Effector CD8-positive, alpha-beta T cell (primary cell): Measurements from ENCODE around the gene CRTC3.
"Not testable (repeated sequence)": the region's sequence is repeated elsewhere in the genome, so short reads cannot be mapped to it uniquely, and the experiment has no call there.

Source experiments
- DNase-seq: peaks from one replicate; lab custom pipeline; 2025; lab: John Stamatoyannopoulos, UW

Gene CRTC3

DNA sequence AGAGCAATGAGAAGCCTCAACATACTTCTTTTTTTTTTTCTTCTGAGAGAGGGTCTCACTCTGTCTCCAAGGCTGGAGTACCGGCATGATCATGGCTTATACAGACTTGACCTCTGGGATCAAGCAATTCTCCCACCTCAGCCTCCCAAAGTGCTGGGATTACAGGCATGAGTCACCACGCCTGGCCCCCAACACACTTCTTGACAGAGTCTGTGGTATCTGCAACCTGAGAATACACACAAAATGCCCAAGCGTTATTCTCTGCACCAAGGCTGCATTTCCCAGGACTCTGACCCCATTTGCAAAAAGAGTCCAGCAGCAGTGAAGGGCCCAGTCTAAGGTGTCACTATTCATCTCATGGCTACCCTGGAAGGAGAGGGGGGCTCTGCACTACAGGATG, 144.8 kb downstream of the CRTC3 start:
- no peak for DNase-seq

- no peak for DNase-seq
Measured at GRCh38 chr15:90675464-90675863, 145.7 kb downstream of the CRTC3 start.

- no peak for DNase-seq
Measured at GRCh38 chr15:90677807-90678790, 148.4 kb downstream of the CRTC3 start.

DNA sequence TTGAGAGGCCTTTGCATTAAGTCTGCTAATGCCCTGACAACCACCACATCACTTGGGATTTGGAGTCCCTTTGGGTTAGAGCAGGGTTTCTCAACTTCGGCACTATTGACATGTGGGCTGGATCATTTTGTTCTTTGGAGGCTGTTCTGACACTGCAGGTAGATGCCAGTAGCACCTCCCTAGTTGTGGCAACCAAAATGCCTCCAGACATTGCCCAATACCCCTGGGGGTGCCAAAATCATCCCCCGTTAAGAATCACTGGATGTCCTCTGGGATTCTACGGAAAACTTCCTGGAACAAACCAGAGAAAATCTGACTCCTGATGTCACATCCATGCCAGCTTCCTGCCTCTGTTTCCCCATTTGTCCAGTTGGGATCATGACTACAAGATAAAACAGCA, 150.2 kb downstream of the CRTC3 start:
- no peak for DNase-seq

GRCh38 chr15:90680371-90680935, 150.7 kb downstream of the CRTC3 start:
- no peak for DNase-seq

DNA sequence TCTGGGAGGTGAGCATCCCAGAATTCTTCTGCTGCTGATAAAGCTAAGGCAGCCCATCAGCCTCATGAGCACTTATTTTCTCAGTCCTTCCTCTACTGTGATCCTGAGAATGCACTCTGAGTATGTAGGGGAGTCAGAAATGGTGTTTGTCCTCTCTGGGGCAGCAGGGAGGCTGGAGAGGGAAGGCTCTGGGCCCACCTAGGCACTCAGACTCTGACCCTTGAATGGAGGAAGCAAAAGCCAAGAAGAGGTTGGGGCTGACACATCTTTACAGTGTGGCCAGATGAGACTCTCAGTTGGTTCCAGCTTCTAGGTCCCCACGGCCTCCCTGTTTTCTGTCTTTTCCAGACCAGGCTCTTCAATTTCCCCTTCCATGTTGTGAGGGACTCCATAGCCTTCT, 151.3 kb downstream of the CRTC3 start:
- DNase-seq = no peak

- DNase-seq = no peak
Measured at GRCh38 chr15:90681480-90681879, 151.8 kb downstream of the CRTC3 start.

DNA sequence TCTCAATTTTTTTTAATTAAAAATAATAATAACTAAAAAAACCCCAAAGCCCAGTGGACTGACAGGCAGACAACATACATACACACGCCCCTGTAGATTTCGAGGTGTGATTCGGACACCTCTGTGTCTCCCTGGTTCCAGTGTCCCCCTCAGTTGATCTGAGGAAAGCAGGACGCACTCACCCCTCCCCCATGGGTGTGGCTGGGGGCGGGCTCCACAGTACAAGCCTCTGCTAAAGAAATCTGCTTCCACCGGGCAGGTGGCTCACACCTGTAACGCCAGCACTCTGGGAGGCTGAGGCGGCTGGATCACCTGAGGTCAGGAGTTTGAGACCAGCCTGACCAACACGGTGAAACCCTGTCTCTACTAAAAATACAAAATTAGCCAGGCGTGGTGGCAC, 153.6 kb downstream of the CRTC3 start:
- no peak for DNase-seq

DNA sequence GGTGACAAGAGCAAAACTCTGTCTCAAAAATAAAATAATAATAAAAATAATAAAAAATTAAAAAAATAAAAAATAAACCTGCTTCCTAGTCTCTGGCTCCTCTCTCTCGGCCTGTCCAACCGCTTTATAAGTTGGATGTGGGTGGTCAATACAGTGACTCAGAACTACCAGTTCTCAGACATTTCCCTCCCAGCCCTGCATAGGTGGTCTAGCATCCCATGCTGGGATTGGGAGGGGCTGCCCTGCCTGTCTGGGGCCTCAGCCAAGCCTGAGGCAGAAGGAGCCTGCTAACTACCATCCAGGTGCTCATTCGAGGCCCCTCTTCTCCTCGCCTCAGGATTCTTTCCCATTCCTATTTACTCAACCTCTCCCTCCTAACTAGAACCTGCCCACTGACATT, 154.2 kb downstream of the CRTC3 start:
- no peak for DNase-seq

DNA sequence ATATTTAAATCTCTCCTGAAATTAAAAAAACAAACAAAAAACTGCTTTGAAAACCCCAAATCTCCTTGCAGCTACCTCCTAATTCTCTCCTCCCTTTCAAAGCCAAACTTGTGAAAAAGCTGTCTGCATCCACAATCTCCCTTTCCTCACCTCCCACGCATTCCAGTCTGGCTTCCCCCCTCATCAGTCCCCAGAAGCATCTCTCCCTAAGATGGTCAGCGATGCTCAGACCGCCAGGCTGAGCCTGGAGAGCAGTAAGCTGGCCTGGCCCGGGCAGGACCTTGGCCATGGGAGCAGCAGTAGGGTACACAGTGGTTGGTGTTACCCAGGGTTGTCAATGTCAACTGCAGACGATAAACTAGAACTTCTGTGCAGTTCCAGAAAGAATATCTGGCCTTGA, 154.6 kb downstream of the CRTC3 start:
- DNase-seq = no peak

- no peak for DNase-seq
Measured at GRCh38 chr15:90685591-90686434, 156.1 kb downstream of the CRTC3 start.

DNA sequence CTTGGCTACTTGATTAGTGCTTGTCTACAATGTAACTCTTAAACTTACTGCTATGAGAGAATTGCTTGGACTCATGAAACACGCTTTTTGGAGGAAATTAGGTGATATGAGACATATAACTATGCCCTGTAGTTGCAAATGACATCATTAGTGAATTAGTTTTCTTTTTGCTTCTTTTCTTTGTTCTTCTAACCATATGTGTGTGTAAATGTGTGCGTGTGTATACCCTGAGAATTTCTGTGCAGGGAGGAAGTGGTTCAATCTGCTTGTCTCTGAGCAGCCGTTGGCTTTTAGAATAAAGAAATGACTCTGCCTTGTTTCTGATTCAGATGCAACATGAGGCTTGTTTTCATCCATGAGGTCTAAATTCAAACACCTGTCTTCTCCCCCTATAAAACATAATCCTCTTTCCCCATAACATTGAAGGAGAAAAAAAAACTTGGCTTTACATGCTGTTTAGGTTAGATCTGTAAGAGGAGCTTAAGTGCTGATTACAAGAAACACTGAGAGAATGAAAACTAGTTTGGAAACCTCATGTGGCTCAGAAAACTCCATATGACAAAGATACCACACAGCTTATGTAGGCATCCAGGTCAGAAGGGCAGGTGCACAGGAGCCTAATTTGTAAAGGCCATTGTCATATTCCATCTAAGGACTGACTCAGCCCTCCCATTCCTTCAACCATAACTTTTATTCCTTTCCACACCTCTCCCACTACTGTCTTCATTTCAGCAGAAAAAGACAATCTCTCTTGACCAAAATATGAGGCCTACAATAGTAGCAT, 156.9 kb downstream of the CRTC3 start:
- no peak for DNase-seq

DNA sequence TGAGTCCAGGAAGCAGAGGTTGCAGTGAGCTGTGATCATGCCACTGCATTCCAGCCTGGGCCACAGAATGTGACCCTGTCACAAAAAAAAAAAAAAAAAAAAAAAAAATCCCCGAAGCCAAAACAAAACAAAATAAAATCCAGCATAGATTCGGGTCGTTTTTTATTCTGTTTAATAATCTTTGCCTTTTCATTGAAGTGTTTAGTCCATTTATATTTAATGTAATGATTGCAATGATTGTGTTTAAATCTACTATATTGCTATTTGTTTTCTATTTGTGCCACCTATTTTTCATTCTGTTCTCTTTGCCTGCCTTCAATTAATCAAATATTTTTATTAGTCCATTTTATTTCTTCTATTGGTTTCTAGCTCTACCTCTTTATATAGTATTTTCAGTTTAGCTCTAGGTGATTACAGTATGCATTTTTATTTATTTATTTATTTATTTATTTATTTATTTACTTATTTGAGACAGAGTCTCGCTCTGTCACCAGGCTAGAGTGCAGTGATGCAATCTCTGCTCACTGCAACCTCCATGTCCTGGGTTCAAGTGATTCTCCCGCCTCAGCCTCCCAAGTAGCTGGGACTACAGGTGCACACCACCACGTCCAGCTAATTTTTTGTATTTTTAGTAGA, 159.7 kb downstream of the CRTC3 start:
- DNase-seq = not testable (repeated sequence)

GRCh38 chr15:90690585-90690984, 160.9 kb downstream of the CRTC3 start:
- DNase-seq = no peak

DNA sequence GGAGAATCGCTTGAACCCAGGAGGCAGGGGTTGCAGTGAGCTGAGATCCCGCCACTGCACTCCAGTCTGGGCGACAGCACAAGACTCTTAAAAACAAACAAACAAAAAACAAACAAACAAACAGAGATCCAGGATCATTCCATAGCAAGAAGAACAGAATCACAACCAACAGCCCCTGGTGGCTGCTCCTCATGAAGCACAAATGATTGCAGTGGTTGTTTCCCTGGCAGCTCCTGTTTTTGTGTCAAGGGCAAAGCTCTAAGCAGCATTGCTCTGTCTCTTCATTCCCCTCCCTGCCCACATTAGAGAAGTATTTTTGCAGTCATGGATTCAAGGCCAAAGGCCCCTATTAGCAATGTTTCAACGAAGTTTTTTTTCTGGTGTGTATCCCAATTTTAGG, 161.6 kb downstream of the CRTC3 start:
- no peak for DNase-seq

DNA sequence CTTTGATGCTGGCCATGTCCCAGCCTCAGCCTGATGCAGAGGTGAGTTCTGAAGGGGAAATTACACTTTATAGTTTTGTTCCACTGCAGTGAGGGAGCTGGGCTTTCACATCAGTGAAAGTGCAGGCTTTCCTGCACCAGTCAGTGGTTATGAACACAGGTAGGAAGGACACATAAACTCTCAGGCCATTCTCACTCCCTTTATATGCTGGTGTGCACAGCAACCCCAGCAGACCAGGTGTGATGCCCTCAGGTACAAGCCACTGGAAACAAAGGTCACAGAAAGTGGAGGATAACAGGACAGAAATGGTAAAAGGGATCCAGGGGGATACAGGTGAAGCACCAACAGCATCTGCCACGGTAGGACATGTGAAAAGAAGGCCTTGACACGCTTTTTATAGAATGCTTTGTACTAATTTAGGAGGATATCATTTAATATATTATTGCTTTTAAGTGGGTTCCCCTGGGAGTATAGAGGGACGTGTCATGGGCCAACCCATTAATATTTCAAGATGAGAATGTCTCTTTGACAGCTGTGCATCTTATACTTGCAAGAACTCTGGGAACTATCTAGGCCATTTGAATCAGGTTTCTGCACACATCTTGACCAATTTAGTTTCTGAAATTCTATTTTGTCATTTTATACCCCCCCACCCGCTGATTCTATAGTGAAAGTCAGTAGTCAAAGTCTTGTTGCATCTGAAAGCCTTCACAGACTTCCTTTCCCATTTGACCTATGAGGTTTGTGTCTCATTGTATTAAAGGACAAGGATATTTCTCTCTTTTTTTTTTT, 162.5 kb downstream of the CRTC3 start:
- no peak for DNase-seq
